RKO (cell line): ENCODE measurements around the gene PLCXD3.

Source experiments
- DNase-seq: peaks from one replicate; pipeline ENCODE4 v3.0.0-alpha.2; 2016; ENCODE audit warnings: low spot score

PLCXD3 gene

DNA sequence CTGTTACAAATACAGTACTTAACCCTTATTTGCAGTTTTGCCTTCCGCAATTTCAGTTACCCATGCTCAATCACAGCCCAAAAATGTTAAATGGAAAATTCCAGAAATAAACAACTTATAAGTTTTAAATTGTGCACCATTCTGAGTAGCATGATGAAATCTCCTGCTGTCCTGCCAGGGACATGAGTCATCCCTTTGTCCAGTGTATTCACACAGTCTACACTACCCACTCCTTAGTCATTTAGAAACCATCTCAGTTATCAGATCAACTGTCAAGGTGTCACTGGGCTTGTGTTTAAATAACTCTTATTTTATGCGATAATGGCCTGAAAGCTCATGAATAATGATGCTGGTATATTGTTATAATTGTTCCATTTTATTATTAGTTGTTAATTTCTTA, 95.8 kb downstream of the PLCXD3 start:
- peak; percentile 76 for DNase-seq

- DNase-seq: no peak
Observed at GRCh38 chr5:41413074-41413473, 97.3 kb downstream of the PLCXD3 start.

DNA sequence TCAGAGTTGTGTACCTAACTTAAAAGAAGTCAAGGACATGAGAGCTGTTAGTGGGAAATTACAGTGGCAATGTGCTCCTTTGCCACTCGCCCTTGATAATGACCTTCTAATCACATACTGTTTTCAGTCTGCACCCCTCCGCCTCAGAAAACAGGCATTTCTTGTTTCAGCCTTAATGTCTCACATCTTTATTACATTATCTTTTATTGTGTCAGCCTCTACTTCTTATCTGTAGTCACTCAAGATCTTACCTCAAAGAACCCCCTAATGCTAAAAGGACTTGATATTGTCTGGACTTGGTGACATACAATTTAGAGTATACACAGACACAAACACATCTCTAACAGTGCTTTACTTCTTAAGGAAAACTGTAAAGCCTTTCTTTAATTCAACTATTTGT, 97.9 kb downstream of the PLCXD3 start:
- DNase-seq: no peak

GRCh38 chr5:41410737-41411136, 99.7 kb downstream of the PLCXD3 start:
- peak; percentile 1 for DNase-seq

GRCh38 chr5:41410307-41410706, 100.1 kb downstream of the PLCXD3 start:
- no peak for DNase-seq

DNA sequence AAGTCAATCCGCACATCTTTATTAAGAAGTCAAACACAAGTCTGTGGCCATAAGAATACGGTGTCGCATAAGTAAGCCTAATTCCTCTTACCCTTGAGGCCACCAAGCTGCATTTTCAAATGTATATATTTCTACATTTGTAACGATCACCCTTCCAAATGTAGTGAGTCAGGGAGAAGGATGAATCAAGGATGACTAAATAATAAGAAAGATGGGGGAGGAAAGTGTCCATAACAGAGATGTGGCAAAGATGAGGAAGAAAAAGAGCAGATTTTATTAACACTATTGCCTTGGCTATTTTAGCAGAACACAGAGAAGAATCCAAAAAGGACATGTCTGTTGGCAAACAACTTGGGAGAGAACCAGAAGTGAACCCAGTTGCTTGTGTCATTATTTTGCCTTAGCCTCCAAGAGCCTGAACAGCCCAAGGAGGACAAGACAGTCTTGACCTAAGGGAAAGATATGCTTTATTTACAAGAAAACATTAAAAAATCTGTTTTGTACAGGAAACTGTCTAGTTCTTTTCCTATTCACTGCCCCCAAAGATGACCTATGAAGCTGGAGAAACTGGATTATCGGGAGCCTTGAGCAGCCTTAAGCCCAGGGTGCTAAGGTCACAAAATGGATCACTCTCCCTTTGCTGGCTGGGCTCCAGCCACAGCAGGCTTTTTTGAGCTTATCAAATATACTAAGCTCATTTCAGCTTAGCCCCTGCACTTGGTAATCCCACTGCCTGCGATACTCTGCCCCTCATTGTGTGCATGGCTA, 101.5 kb downstream of the PLCXD3 start:
- DNase-seq: peak; percentile 25

DNA sequence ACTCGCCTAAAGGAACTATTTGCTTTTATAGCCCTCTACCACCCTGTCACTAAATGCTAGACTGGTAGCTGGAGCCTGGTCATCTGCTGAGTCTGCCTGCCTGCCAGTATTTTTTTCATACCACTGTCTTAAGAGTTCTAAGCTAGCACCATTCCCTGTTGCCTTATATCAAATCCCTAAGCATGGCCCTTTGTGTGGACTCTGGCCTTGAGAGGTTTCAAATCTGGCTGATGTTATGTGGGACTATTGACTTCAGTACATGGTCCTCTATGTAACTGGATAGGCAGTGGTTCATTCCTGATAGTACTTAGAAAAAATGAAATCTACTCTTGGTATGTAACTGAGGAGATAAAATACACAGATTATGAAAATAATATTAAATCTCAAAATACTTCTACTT, 103.5 kb downstream of the PLCXD3 start:
- no peak for DNase-seq

DNA sequence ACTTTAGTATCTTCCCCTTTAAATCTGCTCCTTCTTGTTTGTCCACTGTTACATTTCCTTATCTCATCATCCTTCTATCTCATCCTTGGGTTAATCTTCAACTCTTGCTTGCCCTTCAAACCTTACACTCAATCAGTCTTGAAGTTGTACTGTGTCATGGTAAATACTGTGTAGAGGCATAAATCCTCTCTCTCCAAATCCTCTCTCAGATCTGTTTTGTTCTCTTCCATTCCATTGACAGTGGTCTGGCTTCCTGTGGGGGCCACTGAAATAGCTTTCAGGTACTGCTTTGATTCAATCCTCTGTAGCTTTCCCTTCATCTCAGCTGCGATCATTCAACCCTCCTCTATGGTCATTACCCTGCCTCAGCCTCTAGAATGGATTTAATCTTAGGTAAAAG, 104.0 kb downstream of the PLCXD3 start:
- no peak for DNase-seq

DNA sequence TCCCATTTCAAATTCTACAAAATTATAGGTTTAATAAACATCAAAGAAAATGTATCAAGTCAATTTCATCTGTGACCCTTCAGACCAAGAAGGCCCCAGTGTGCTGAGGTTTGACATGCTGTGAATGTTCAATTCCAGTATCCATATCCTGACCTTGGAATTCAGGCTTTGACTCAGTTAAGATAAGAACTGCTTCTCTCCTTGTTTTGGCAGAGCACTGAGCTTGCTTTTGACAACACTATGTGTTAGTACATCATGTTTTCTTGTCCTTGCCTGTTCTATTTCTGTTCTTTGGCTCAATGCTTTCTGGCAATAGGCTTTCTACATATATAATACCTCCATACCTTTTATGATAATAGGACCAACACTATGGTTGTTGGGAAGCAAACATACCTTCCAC, 105.6 kb downstream of the PLCXD3 start:
- DNase-seq: no peak

DNA sequence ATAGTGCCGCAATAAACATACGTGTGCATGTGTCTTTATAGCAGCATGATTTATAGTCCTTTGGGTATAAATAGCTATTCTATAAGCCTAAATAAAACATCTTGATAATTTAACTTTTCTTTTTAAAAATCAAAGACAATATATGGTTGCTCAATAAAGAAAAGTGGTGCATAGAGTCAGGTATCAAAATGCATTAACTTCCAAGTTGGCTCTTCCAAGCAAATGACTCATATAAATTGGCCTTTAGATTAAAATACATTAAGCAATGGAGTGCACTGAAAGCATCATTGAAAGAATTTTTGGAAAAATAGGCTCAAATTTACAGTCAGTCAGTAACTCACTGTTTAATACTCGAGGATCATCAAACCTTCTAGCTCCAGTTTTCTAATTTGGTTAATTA, 106.6 kb downstream of the PLCXD3 start:
- no peak for DNase-seq

- DNase-seq: no peak
Observed at GRCh38 chr5:41402845-41403244, 107.6 kb downstream of the PLCXD3 start.

- DNase-seq: no peak
Observed at GRCh38 chr5:41399839-41400238, 110.6 kb downstream of the PLCXD3 start.

GRCh38 chr5:41392016-41392415, 118.4 kb downstream of the PLCXD3 start:
- DNase-seq: no peak

GRCh38 chr5:41374631-41375030, 135.8 kb downstream of the PLCXD3 start:
- DNase-seq: no peak

DNA sequence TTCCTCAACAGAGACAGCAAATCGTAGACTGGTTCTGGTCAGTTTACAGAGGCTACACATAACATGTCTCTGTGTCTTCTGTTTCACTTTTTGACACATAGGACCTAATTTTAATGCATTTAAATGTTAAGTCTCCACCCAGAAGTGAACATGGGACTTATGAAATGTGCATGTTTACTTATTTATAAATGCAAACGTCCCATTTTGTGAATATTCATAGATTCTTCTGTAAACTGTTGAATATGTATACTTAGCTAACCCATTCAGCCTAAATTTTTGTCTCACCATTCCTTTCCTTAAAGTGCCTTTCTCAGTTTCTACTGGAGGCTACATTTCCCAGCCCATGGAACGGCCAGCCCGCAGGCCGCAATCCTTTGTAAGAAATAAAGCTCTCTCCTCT, 137.2 kb downstream of the PLCXD3 start:
- no peak for DNase-seq

GRCh38 chr5:41371738-41372137, 138.7 kb downstream of the PLCXD3 start:
- peak; percentile 4 for DNase-seq

GRCh38 chr5:41370482-41370881, 139.9 kb downstream of the PLCXD3 start:
- no peak for DNase-seq

DNA sequence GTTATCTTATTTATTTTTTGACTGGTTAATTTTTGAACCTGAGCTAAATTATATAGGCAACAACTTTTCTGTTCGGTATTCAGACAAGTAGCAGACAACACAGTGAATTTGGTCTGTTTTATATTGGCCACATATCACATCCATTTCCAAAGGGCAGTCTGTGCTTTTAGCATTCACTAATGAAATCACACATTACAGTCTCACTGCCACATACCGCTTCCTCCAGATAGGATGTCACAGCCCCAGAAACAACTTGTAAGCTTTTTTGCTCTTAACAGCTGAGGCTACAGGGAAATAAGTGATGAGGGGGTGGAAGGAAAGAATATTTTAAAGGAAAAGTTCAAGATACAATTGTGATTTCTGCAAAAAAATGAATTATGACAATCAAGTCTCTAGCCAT, 140.6 kb downstream of the PLCXD3 start:
- no peak for DNase-seq

- DNase-seq: no peak
Observed at GRCh38 chr5:41368158-41368557, 142.2 kb downstream of the PLCXD3 start.

- DNase-seq: no peak
Observed at GRCh38 chr5:41365369-41365768, 145.0 kb downstream of the PLCXD3 start.

GRCh38 chr5:41364346-41364745, 146.1 kb downstream of the PLCXD3 start:
- DNase-seq: no peak

DNA sequence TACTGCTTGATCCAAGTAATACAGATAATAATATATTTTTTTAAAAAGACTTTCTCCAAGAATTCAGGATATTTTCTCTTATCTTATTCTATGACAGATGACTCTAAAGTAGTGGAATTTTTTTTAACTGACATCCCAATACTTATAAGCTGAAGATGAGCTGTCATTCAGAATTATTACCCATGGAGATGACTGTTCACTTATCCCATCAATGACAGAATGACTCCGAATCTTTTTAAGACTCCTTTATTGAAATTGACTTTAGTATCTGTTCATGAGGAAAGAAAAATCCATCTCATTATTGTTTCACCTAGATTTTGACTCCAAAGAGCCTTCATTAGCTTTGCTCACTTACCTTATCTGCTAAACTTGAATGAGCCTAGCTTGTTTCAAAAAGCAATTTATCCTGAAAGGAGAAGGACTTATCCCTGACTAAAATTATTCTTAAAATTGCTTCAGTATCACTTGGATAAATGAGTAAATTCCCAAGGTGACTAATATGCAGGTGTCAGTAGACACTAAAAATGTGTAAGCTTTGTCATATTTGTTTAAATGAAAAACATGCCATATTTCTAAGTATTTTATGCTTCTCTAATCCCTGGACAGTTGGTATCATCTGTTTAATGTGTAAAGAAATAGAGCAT, 146.9 kb downstream of the PLCXD3 start:
- DNase-seq: no peak

GRCh38 chr5:41356786-41357185, 153.6 kb downstream of the PLCXD3 start:
- no peak for DNase-seq

- no peak for DNase-seq
Observed at GRCh38 chr5:41349846-41350245, 160.6 kb downstream of the PLCXD3 start.
